ENCODE results near the gene KRTAP4-12.
"Not testable (repeated sequence)": the region's sequence is repeated elsewhere in the genome, so short reads cannot be mapped to it uniquely, and the experiment has no call there.

KRTAP4-12 gene

DNA sequence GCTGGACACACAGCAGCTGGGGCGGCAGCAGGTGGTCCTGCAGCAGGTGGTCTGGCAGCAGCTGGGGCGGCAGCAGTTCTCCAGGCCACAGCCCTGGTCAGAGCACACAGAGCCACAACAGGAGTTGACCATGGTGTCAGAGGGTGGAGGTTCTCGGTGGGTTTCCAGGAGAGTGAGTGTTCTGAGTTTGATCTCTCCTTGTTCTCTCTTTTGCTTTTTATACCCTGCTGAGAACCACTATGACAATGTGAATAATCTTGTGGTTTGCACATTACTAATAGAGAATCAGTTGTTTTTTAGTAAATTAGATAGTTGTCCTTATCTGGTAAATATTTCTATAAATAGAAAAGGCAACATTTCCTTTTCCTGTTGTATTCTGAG, at the start of gene KRTAP4-12:
TSS of gene KRTAP4-12 (minus strand) at position 192 of the 381 bp plus-strand sequence. CDS start at position 132, 60 bp downstream.
- H3K27ac ChIP-seq; DNase-seq (ENCODE audit: low read depth, low spot score): not testable (repeated sequence)

DNA sequence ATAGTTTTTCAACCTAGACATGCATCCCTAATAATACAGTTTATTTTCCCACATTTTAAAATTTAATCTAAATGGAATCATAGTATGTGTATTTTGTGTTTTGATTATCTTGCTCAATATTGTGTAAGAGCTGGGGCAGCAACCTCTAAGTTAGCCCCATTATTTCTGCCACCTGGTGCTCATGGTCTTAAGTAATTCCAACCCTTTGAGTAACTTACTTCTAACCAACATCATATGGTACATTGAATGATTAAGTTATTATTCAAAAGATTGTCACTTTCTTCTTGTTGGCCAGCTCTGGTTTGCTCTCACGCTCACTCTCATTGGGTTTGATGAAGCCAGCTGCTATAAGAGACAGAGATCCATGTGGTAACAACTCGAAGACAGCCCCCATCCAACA, 47.9 kb upstream of the KRTAP4-12 start:
- H3K27ac ChIP-seq, result no peak overlapping the region
- DNase-seq (ENCODE audit: low read depth, low spot score), result no peak

DNA sequence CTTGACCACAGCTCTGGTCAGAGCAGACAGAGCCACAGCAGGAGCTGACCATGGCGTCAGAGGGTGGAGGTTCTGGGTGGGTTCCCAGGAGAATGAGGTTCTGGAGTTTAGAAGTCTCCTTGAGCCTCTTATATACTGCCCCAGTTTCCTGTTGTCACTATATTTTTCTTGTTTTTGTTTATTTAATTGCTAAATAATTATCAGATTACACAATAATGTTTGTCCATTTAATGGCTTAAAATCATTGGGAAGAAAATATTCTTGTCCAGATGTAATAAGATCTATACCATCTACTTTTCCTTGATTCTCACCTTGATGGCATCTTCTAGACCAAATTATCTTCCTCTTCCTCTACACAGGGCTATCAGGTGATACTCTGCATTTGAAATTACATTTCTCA, 44.1 kb upstream of the KRTAP4-12 start, which contains the start of gene KRTAP4-3:
TSS of gene KRTAP4-3 (minus strand) at position 101 of the 400 bp plus-strand sequence. CDS start at position 52, 49 bp downstream.
- no peak for DNase-seq (ENCODE audit: low read depth, low spot score)

DNA sequence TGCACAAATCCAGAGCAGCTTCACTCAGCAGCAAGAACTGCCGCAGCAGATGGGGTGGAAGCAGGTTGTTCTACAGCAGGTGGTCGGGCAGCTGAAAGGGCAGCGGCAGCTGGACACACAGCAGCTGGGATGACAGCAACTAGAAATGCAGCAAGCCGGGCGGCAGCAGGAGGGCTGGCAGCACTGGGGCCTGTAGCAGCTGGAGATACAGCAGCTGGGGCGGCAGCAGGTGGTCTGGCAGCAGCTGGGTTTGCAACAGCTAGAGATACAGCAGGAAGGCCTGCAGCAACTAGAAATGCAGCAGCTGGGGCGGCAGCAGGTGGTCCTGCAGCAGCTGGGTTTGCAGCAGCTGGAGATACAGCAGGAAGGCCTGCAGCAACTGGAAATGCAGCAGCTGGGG, 43.6 kb upstream of the KRTAP4-12 start:
- no peak overlapping the region for H3K27ac ChIP-seq
- DNase-seq (ENCODE audit: low read depth, low spot score), result no peak

More for the DNA sequence above, 44.1 kb upstream of the KRTAP4-12 start, which contains the start of gene KRTAP4-3:
- H3K27ac ChIP-seq, result no peak within 1 kb of the TSS

DNA sequence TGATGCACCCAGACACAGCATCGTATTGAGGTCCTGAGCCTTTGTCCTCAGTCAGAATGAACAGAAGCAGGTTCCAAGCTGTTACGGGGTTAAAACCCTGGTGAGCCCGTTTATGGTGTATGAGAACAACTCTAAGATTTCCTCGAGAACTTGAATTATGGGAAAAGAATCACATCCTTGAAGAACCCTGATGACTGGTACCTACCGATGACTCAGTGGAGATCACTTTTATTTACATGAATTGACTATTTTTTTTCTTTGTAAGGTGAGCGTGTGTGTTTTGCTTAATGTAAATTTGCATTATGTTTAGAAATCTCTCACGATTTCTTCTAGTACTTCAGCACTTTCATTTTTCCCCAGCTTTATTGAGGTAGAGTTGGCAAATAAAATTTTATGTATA, 39.8 kb upstream of the KRTAP4-12 start:
- no peak overlapping the region for H3K27ac ChIP-seq
- no peak for DNase-seq (ENCODE audit: low read depth, low spot score)

DNA sequence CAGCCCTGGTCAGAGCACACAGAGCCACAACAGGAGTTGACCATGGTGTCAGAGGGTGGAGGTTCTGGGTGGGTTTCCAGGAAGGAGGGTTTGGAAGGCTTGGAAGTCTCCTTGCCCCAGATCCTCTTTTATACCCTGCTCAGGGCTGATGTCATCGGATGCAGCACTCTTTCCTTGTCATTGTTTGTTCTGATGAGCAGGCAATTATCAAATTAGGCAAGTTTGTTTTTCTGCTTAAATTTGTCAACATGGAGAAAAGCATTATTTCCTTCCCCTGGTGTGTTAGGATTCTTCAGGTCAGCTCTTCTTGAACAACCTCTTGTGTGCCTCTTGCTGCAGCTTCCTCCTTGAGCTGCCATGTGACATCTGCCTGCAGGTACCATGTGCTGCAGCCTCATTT, 36.7 kb upstream of the KRTAP4-12 start, which contains the start of gene KRTAP4-4:
TSS of gene KRTAP4-4 (minus strand) at position 101 of the 400 bp plus-strand sequence. CDS start at position 44, 57 bp downstream.
- DNase-seq (ENCODE audit: low read depth, low spot score), result no peak
- H3K27ac ChIP-seq, result no peak within 1 kb of the TSS

DNA sequence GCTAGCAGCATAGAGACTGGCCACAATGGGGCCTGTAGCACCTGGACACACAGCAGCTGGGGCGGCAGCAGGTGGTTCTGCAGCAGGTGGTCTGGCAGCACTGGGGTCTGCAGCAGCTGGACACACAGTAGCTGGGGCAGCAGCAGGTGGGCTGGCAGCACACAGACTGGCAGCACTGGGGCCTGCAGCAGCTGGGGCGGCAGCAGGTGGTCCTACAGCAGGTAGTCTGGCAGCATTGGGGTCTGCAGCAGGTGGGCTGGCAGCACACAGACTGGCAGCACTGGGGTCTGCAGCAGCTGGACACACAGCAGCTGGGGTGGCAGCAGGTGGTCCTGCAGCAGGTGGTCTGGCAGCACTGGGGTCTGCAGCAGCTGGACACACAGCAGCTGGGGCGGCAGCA, 36.2 kb upstream of the KRTAP4-12 start:
- not testable (repeated sequence) for DNase-seq (ENCODE audit: low read depth, low spot score); H3K27ac ChIP-seq

DNA sequence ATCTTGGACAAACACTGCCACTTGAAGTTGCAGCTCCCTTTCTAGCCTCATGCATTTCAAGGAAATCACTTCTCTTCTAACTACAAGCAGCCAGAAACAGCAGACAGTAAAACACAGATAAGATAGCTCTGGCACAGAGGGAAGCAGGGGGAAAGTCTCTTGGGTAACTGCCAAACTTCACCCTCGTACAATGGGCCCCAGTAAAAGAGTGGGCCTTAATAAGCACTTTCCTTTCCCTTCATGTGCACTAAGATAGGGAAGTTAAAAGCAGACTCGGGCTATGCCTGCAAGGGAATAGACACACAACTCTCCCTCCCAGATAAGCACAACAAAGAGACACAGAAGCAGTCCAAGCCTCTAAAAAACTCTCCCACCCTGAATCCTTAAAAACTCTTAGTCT, 29.9 kb upstream of the KRTAP4-12 start:
- DNase-seq (ENCODE audit: low read depth, low spot score), result no peak
- no peak overlapping the region for H3K27ac ChIP-seq

DNA sequence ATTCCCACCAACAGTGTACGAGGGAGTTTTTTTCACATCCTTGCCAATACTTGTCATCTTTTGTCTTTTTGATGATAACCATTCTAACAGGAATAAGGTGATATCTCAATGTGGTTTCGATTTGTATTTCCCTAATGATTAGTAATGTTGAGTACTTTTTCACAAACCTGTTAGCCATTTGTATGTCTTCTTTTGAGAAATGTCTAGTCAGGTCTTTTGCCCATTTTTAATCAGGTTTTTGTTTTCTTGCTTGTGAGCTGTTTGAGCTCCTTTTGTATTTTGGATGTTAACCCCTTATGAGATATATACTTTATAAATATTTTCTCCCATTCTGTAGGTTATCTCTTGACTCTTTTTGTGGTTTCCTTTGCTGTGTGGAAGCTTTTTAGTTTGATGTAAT, 27.5 kb upstream of the KRTAP4-12 start:
- DNase-seq (ENCODE audit: low read depth, low spot score), result no peak
- H3K27ac ChIP-seq, result no peak overlapping the region

DNA sequence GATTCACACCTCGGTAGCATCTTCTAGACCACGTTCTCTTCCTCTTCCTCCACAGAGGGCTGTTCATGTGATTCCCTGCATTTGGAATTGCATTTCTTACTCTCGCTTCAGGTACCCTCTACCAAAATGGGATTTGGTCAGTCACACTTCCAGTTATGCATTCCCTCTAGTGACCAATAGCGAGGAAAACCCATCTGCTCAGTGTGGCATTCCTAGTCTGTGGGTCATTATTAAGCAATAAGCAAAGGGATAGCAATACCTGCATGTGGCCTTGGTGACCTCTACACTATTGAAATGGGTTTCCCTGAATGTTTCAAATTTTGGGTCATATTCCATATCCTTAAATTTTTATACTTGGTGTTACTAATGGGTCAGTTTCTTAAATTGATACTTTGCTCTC, 26.0 kb upstream of the KRTAP4-12 start:
- DNase-seq (ENCODE audit: low read depth, low spot score), result no peak
- no peak overlapping the region for H3K27ac ChIP-seq

DNA sequence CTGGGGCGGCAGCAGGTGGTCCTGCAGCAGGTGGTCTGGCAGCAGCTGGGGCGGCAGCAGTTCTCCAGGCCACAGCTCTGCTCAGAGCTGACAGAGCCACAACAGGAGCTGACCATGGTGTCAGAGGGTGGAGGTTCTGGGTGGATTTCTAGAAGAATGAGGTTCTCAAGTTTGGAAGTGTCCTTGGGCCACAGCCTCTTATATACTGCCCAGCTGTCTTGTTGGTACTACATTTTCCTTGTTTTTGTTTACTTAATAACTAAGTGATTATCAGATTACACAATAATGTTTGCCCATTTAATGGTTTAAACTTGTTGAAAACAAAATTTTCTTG, 25.6 kb upstream of the KRTAP4-12 start, which contains the start of gene KRTAP4-5:
TSS of gene KRTAP4-5 (minus strand) at position 174 of the 334 bp plus-strand sequence. CDS start at position 116, 58 bp downstream.
- no peak within 1 kb of the TSS for H3K27ac ChIP-seq
- DNase-seq (ENCODE audit: low read depth, low spot score), result no peak

DNA sequence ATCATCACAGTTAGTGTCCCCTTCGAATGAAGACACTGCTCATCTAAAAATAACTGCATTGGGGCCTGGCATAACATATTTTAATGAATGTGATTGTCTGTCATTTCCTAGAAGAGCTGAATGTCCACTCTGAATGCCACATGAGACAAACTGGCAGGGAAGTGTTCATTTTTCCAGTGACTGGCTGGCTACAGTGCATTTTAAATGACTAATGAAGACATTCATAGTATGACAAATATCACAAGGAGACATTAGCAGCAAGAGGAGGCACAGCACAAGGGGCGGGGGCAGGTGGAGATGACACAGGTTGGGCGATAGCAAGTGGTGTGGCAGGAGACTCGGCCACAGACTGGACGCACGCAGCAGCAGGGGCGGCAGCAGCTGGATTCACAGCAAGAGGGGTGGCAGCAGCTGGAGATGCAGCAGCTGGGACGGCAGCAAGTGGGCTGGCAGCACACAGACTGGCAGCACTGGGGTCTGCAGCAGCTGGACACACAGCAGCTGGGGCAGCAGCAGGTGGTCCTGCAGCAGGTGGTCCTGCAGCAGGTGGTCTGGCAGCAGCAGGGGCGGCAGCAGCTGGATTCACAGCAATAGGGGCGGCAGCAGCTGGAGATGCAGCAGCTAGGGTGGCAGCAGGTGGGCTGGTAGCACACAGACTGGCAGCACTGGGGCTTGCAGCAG, 25.1 kb upstream of the KRTAP4-12 start:
- DNase-seq (ENCODE audit: low read depth, low spot score), result not testable (repeated sequence)

DNA sequence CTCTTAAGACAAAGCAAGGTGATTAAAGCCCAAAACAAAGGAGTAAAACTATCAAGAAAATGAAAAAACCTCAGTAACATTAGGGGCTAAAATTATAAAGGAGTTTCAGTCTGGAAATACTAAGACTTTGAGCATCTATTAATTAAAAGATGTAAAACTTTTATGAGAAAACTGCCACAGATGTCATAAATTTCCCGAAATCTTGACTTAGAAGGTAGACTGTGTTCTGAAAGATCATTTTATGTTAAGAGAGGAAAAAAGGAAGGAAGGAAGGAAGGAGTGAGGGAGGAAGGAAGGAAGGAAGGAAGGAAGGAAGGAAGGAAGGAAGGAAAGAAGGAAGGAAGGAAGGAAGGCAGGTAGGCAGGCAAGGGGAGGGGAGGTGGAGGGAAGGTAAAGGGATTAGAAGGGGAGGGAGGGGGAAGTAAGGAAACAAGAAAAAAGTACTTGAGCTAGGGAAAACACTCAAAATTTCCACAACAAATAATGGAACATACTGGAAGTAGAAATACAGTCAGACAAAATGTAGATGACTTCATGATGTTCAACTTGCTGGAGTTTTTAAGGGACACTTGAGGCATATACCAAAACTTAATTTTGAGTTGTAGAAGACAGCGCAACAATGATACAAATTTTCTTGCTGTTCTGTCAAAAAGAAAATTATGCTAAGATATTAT, 23.7 kb upstream of the KRTAP4-12 start:
- H3K27ac ChIP-seq, result no peak overlapping the region
- no peak for DNase-seq (ENCODE audit: low read depth, low spot score)

More for the DNA sequence above, 25.1 kb upstream of the KRTAP4-12 start:
- H3K27ac ChIP-seq, result not testable (repeated sequence)

DNA sequence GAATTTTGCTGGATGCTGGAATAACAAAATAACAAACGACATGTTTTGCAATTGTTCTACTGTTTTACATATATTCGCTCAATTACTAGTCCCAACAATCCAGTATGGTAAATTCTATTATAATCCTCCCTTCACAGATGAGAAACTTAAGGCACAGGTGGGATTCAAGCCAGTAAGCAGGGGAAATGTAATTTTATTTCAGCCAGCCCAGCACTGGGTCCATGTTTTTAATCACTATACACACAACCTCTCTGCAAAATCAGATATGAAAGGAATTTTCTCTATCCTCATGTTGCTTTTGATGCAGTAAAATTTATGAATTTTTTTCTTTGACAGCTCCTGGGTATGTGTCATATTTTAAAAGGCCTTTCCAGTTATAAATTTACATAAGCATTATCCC, 21.3 kb upstream of the KRTAP4-12 start:
- DNase-seq (ENCODE audit: low read depth, low spot score), result no peak

DNA sequence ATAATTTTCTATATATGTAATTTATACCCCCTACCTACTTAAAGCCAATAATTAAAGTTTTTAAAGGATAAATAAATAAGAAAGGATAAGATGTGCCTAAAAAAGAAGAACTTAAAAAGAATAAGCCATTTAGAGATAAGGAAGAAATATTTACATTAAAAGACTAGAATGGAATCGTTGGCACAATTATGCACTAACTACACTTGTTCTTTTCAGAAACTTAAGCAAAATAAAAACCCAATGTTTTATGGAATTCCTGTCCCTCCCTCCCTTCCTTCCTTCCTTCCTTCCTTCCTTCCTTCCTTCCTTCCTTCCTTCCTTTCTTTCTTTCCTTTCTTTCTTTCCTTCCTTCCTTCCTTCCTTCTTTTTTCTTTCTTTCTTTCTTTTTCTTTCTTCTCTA, 20.9 kb upstream of the KRTAP4-12 start:
- no peak for DNase-seq (ENCODE audit: low read depth, low spot score)
- H3K27ac ChIP-seq, result no peak overlapping the region

More for the DNA sequence above, 21.3 kb upstream of the KRTAP4-12 start:
- no peak overlapping the region for H3K27ac ChIP-seq

DNA sequence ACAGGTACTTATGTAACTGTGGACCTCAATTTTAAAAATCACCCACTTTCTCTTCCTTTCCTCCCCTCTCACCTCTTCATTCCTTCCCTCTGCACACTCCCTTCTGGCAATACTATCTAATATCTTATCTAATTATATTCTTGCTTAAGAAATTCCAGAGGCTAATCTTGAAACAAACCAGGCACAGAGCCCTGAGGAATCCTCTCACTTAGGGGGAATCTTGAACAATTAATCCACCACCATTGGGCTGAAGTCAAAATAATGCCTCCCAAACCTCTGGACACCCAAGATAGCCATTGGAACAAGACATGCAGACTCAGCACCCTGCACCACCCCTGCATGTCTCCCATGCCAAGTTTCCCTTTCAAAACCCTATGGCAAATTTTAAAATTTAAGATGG, 17.4 kb upstream of the KRTAP4-12 start:
- DNase-seq (ENCODE audit: low read depth, low spot score), result no peak
- H3K27ac ChIP-seq, result peak overlapping the region; percentile 55

DNA sequence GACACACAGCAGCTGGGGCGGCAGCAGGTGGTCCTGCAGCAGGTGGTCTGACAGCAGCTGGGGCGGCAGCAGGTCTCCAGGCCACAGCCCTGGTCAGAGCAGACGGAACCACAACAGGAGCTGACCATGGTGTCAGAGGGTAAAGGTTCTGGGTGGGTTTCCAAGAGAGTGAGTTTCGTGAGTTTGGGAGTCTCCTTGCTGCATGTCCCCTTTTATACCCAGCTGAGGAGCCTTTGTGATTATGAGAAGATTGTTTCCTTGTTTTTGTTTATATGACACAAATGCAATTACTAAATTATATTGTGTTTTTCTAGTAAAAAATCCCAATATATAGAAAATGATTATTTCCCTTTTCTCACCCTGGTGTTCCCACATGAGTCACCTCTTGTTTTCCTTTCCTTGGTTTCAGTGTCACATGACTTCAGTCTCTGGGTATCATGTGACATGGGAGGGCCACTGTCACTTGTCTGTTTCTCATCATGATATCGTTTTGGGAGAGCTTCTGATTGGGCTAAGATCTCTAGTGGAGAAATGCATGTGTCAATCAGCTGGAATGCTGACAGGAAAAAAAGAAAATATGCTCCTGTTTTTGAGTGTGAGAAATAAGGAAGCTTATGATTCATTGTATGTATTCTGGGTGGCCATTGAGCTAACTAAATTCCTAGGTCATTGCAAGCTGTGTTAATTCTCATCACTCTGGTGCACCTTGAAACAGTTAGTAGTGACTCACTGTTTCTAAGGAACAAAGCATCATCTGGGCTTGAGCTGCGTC, 16.6 kb upstream of the KRTAP4-12 start, which contains the start of gene KRTAP4-6:
TSS of gene KRTAP4-6 (minus strand) at position 185 of the 772 bp plus-strand sequence. CDS start at position 128, 57 bp downstream.
- peak within 1 kb of the TSS; percentile 55 for H3K27ac ChIP-seq
- peak; percentile 95 for DNase-seq (ENCODE audit: low read depth, low spot score)

DNA sequence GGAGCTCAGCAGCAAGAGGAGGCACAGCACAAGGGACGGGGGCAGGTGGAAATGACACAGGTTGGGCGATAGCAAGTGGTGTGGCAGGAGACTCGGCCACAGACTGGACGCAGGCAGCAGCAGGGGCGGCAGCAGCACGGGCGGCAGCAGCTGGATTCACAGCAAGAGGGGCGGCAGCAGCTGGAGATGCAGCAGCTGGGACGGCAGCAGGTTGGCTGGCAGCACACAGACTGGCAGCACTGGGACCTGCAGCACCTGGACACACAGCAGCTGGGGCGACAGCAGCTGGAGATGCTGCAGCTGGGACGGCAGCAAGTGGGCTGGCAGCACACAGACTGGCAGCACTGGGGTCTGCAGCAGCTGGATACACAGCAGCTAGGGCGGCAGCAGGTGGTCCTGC, 15.9 kb upstream of the KRTAP4-12 start:
- DNase-seq (ENCODE audit: low read depth, low spot score), result not testable (repeated sequence)
- peak overlapping the region; percentile 55 for H3K27ac ChIP-seq

DNA sequence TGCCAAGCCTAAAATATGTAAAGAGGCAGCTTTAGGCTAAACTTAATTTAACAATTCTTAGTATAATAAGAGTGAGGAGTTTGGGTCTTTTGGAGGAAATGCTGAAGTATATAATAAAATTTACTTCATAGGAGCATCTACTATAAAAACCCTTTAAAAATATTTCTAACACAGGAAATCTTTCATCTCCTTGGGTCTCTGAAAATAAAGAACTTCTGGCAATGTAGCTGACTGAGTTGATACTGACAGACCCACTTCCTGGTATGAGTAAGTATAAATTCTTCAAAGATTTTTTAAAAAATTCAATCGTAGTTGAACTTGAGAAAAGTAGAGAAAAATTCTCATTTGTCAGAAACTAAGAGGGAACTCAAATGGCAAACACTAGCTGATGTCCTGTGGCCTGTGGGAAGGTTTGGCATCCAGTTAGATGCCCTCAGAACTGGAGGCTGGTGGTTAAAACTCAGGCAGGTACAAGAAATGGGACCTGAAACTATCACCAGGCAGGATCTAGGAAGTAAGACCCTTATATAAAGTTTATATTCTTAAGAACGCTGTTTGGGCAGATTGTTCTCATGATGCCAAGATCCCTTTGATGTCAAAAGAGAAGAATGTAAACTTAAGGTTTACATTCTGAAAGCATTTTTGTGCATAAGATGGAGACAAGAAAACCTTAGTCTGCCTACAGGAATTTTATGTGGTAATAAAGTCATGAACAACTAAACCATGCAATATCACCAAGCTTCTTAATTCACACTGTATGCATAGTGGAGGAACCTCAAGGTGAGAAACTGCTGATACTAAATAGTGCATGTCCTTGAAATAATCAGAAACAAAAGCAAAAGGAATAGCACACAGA, 10.1 kb upstream of the KRTAP4-12 start:
- no peak for DNase-seq (ENCODE audit: low read depth, low spot score)
- H3K27ac ChIP-seq, result no peak overlapping the region

DNA sequence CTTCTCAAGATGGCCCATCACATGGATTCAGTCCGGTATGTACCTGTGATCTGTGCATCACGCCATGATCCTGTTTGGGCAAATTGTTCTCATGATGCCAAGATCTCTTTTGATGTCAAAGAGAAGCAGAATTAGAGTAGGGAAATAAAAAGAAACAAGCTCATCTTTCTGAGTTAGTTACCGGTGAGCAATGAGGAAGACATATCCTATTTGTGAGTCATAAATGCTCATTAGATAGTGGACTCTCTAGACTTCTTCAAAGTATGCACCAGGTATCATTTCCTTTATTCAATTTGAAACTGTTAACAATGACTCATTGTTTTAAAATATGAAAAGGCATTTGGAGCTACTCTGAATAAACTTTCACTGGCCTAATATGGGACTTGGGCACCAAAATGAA, 8.0 kb upstream of the KRTAP4-12 start:
- peak overlapping the region; percentile 69 for H3K27ac ChIP-seq
- peak; percentile 67 for DNase-seq (ENCODE audit: low read depth, low spot score)

Measured in epithelial cell of prostate (primary cell).